ENCODE data around the gene ABHD12.
"Not testable (repeated sequence)": the region's sequence is repeated elsewhere in the genome, so short reads cannot be mapped to it uniquely, and the experiment has no call there.

The ABHD12 gene

DNA sequence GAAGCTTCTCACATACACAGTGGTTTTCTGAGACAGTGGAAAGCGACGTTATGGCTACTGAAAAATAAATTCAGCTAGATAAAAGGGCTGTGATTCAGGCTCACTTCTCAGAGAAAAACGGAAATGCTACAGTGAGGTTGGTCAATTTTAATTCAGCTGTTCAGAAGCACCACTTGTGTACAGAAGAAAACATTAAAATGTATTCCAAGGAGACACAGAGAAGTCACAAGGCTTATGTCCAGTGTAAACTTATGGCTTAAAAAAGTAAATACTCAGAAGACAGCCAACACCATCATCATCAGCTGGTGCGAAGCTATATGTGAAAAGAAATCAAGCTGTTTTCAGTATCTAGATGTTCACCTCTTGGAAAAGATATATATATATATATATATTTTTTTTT lies 68.6 kb downstream of the ABHD12 start:
- no peak for DNase-seq (ENCODE audit: low read depth)

GRCh38 chr20:25321262-25321831 lies 69.3 kb downstream of the ABHD12 start:
- no peak for DNase-seq (ENCODE audit: low read depth)

- no peak for DNase-seq (ENCODE audit: low read depth)
Observed at GRCh38 chr20:25320035-25320800, 70.4 kb downstream of the ABHD12 start.

- DNase-seq (ENCODE audit: low read depth) = no peak
Observed at GRCh38 chr20:25319241-25320034, 71.2 kb downstream of the ABHD12 start.

DNA sequence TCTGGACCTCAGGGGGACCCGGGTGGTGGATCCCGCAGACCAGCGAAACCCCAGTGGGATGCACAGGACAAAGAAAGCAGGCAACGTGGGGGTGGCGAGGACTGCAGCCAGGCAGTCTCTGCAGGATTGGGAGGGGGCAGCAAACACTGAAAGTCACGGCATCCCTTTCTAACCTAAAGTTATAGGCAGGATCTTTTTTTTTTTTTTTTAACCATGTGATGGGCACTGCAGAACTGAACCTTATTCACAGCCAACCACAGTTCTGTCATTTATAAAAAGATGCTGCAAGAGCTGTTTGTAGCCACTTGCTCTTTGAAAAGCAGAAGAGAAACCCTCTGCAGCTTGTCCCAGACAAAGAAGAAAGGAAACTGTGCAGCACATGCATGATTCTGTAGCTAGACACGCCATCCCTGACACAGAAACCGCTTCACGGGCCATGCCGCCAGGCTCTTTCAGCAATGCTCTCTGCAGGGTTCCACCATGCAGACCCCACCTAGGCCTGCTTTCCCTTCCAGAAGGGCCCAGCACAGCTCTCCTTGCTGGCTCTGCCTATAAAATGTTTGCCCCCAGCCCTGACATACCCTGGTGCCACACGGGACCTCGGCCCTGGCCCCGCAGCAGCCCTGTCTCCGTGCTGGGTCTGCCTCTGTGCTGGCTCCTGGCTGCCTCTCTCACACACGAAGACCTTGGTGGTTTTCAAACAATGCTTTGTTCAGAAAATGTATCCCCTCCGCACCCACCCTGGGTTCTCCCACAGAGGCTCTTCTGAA lies 72.0 kb downstream of the ABHD12 start:
- no peak for DNase-seq (ENCODE audit: low read depth)

DNA sequence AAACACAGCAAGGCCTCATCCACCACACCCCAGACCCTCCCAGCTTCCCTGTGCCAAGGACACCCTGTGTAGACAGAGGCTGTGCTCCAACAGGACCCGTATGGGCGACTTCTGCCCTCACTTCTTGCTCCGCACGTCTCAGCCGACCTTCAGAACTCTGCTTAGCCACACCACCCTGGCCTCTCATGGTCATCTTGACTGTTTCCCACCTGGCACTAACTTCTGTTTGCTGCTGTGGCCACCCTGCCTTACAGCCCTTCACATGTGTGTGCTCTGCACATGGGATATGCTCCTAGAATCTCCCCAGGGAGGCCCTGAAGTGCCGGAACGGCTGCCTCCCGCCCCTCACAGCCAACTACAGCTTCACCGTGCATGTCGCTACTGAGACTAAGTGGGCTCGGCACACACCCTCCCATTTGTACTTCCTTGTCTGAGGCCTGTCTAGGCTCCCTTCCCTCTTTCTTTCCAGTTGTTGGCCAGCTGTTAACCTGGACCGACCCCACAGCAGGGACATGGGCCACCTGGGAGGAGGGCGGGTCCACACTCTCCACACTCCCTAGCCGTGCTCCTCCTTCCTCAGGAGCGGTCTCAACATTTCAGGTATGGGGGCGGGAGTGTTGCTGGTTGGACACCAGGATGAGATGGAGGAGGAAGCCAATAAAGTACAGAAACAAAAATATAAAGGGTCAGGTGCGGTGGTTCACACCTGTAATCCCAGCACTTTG lies 73.1 kb downstream of the ABHD12 start:
- DNase-seq (ENCODE audit: low read depth) = no peak

- no peak for DNase-seq (ENCODE audit: low read depth)
Observed at GRCh38 chr20:25316506-25317190, 74.0 kb downstream of the ABHD12 start.

DNA sequence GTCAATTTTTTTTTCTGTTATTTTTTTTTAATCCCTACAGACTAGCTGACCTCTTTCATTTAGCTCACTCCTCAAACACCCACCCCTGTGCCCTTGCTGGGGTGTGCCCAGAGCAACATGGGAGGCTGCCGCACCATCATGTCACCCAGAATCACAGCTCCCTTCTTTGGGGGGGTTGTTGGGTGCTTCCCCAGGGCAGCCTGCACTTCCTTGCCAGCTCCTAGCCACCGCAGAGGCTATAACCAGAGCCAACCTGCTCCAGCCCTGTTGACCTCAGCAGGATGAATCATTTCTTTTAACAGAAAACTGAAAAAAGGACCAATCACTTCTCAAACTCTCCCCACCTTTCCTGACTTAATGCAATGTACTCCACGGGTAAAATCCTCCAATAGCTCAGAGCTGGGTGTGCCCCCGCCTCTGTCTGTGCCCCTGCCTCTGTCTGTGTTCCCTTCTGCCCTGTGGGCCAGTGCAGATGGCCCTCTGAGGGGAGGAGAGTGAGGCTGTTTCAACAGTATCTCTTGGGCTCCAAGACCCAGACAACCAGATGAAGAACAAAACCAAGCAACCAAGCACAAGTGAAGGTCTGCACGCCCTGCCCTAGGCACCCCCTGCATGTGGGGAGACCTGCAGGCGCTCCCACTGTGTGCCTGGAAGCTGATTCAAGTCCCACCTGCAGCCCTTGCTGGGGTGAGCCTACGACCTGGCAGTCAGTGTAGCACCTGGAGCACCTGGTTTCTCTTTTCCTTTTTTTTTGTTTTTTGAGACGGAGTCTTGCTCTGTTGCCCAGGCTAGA lies 75.0 kb downstream of the ABHD12 start:
- no peak for DNase-seq (ENCODE audit: low read depth)

- DNase-seq (ENCODE audit: low read depth) = no peak
Observed at GRCh38 chr20:25314497-25315417, 75.9 kb downstream of the ABHD12 start.

DNA sequence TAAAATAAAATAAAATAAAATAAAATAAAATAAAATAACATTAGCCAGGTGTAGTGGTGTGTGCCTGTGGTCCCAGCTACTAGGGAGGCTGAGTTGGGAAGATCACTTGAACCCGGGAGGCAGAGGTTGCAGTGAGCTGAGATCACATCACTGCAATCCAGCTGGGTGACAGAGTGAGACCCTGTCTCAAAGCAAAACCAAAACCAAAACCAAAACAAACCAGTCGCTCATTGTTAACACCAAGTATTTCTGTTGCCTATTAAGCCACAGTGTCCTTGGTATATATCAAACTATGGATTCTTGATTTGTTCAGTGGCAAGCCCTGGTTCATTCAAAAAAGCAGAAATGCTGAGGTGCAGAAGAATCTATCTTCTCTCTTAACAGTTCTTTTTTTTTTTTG lies 77.0 kb downstream of the ABHD12 start:
- DNase-seq (ENCODE audit: low read depth) = no peak

DNA sequence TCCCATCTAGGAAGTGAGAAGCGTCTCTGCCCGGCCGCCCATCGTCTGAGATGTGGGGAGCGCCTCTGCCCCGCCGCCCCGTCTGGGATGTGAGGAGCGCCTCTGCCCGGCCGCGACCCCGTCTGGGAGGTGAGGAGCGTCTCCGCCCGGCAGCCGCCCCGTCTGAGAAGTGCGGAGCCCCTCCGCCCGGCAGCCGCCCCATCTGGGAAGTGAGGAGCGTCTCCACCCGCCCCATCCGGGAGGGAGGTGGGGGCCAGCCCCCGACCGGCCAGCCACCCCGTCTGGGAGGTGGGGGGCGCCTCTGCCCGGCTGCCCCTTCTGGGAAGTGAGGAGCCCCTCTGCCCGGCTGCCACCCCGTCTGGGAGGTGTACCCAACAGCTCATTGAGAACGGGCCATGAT lies 77.9 kb downstream of the ABHD12 start:
- not testable (repeated sequence) for DNase-seq (ENCODE audit: low read depth)

GRCh38 chr20:25310921-25311728 lies 79.5 kb downstream of the ABHD12 start:
- DNase-seq (ENCODE audit: low read depth) = no peak

DNA sequence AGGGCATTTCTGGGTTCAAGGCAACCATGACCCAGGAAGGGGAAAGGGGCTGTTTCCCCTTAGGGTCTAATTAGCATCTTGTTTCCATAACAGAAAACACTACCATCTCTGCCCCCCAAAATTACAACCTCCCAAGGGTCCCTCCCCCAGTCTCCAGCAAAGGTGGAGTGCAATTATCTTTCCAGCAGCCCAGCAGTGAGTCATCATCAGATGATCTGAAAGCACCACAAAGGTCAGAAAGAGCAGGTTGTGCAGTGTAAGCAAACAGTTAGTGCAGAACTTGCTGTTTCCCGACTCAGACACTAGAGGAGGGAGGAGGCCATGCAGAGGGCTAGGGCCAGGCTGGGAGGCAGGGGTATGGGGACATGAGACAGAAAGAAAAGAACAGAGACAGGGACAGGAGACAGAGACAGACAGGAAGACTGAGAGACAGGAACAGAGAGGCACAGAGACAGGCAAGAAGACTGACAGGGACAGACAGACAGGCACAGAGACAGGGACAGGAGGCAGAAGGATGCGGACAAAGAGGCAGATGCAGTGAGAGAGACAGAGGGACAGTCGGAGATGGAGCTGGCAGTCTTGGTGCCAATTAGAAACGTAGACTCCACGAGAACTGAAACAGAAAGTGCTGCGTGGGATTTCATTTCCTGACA lies 80.2 kb downstream of the ABHD12 start:
- peak; percentile 41 for DNase-seq (ENCODE audit: low read depth)

DNA sequence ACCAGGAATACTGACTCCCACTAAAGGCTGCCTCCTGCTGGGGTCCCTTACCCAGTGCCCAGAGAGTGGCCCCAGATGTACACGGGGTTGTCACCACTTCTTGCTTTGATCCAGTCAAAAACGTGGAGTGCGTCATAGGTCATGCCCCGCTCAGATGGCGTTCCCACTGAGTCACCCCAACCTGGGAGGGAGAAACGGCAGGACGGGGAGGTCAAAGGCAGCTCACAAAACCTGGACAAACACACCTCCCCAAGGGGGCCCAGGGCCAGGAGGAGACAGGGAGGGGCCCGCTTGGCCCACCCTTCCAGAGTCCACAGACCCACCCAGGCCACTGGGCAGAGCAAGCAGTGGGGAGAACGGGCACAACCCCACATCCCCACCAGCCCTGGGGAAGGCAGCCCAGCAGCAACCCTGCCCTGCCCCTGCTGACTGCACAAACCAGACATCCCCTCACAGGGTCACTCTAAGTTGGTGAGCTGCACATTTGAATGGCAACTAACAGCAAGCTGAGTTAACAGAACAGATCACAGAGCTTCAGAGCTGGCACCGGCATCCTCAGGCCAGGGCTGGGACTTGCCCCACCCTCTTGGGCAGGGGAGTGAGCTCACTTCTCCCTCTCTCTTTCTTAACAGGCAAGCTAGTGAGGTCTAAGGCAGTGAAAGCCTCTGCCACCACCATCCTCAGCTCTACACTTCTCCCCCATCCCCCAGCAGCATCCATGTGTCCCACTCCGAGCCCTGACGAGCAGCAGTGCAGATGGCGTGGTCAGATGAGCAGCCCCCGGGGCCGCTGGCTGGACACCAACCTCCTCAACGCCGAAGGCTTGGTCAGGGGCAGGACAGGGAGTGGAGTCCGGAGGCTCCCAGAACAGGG lies 81.0 kb downstream of the ABHD12 start:
- DNase-seq (ENCODE audit: low read depth) = no peak

DNA sequence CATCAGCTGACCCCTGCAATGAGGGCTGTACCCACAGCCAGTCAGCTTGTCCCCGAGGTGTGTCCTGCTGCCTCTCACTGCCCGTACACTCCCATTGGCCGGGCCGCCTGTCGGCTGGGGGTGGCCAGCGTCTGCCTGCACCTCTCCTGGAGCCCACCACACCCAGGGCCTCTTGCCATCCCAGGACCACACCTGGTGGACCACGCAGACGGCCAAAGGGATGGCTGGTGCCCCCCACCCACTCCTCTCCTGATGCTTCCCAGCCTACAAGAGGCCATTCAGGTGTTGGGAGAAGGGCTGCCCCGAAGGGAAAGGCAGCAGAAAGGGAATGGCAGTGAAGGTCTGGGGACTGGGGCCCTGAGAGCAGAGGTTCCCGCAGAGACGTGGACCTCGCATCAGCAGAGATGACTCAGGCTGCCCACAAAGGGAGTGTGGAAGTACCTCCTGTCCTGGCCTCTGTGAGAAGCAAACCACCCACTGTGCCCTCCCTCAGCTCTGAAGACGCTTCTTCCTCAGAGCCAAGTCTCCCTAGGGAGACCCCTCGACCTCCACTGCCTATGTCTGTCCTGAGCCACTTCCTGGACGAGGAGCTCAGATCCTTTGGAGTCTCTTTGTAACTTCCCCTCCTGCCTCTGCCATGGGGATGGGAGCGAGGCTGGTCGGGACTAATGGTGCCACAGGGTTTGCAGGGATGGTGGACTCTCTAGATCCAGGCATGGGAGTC lies 81.8 kb downstream of the ABHD12 start:
- DNase-seq (ENCODE audit: low read depth) = no peak

DNA sequence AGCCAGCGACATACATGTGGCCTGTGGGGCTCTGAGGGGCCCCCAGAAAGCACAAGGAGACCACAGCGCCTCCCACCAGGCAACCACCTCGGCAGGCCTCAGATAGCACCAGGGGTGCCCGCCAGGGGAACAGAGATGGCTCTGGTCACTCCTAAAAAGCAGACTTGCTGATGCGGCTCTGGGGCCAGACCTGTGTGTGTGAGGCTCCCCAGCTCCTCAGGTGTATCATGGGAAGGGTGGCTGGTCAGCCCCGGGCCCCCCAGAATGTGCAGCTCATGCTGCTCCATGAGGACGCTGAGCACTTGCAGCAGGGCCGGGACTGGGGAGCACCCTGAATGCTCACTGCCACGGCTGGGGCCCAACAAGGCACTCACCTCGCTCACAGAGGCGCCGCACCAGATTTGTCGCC lies 82.5 kb downstream of the ABHD12 start:
- no peak for DNase-seq (ENCODE audit: low read depth)

Data from activated T-cell treated with anti-CD3 and anti-CD28 coated beads for 48 hours (primary cell).